ENCODE results near the gene PRXL2C.
"Not testable (repeated sequence)": the region's sequence is repeated elsewhere in the genome, so short reads cannot be mapped to it uniquely, and the experiment has no call there.

The PRXL2C gene, protein sequence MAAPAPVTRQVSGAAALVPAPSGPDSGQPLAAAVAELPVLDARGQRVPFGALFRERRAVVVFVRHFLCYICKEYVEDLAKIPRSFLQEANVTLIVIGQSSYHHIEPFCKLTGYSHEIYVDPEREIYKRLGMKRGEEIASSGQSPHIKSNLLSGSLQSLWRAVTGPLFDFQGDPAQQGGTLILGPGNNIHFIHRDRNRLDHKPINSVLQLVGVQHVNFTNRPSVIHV

GRCh38 chr9:96655198-96655851 is at the start of gene PRXL2C:
PRXL2C (minus strand) TSS chr9:96655317; CDS start chr9:96655281, 36 bp downstream.
- DNase-seq (ENCODE audit: low spot score): no peak

- DNase-seq (ENCODE audit: low spot score): not testable (repeated sequence)
These were observed 45.7 kb upstream of the PRXL2C start for GRCh38 chr9:96700721-96701375.

- DNase-seq (ENCODE audit: low spot score): no peak
These were observed 36.2 kb upstream of the PRXL2C start for GRCh38 chr9:96691326-96691725.

GRCh38 chr9:96688745-96689464 is 33.8 kb upstream of the PRXL2C start:
- no peak for DNase-seq (ENCODE audit: low spot score)

DNA sequence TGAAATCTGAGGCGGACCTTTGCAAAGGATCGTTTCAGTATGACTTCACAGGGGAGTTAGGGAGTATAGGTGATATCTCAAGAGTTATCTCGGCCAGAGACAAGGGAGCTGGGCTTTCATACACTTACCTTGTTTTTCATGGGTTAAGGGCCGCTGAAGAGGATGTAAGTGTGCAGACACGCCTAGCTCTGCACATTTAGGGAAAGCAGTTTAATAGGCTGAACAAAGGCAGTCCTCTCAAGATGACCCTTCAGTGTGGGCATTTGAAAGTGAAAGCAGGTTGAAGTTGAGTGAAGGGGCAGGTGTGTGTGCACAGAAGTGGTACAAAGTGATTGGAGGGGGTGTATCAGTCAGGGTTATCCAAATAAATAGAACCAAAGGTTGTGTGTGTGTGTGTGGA is 33.1 kb upstream of the PRXL2C start:
- DNase-seq (ENCODE audit: low spot score): no peak

GRCh38 chr9:96686638-96687335 is 31.7 kb upstream of the PRXL2C start:
- DNase-seq (ENCODE audit: low spot score): no peak

DNA sequence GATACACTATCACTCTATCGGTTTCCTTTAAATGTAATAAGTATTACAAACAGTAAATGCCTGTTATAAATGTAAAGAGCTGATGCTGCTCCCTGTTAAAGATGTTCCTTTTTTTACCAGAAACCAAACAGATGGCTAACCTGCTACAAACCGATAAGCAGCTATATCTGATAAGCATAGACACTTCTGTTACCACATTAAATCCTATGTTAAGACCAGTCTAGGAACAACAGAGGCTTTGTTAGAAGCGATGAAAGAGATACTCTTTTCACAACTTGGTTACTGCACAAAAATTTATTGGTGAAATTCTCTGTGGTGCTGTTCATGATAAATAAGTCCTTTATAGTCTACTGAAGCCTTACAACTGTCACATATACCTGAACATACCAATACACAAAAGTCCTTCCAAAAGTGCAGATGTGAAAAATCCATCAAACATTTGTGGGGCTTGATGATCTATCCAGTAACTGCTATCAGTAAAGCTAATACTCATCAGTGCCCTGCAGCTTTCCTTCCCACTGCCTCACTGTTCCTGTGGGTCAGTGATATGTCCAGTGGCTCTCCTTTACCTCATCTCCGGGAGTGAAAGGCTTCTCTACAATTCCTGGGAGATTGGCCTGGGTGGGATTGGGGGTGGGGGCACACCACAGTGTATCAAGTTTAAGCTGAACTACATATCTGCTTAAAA is 25.8 kb upstream of the PRXL2C start:
- no peak for DNase-seq (ENCODE audit: low spot score)

DNA sequence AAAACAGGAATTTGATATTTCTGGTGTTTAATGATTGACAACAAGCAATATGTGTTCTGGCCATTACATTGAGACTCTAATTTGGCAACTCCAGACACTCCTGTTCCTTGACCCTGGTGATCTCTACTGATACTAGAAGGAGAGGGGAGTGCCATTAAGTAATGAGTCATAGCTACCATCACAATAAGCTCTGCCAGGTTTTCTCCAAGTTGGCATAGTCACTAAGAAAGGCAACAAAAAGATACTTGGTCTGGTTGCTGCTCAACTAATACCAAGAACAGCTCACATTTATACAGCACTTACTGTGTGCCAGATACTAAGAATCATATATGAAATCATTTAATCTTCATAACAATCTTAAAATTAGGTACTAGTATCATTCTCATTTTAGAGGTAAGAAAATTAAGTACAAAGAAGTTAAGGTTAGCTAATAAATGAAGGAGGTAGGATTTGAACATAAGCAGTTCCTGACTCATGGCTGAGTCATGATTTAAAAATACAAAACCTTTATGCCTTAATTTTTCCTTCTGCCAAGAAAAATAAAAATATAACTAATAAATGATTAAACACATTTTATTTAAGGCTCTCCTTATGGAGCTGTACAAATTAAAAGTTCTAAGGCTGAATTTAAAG is 19.9 kb upstream of the PRXL2C start:
- no peak for DNase-seq (ENCODE audit: low spot score)

DNA sequence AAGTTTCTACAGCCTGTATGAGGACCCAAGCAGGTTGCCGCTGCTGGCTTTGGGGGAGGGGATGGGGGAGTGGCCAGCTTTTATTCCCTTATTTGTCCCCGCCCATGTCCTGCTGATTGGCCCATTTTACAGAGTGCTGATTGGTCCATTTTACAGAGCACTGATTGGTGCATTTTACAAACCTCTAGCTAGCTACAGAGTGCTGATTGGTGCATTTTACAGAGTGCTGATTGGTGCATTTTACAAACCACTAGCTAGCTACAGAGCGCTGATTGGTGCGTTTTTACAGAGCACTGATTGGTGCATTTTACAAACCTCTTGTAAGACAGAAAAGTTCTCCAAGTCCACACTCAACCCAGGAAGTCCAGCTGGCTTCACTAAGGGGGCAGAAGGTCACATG is 18.7 kb upstream of the PRXL2C start:
- DNase-seq (ENCODE audit: low spot score): not testable (repeated sequence)

DNA sequence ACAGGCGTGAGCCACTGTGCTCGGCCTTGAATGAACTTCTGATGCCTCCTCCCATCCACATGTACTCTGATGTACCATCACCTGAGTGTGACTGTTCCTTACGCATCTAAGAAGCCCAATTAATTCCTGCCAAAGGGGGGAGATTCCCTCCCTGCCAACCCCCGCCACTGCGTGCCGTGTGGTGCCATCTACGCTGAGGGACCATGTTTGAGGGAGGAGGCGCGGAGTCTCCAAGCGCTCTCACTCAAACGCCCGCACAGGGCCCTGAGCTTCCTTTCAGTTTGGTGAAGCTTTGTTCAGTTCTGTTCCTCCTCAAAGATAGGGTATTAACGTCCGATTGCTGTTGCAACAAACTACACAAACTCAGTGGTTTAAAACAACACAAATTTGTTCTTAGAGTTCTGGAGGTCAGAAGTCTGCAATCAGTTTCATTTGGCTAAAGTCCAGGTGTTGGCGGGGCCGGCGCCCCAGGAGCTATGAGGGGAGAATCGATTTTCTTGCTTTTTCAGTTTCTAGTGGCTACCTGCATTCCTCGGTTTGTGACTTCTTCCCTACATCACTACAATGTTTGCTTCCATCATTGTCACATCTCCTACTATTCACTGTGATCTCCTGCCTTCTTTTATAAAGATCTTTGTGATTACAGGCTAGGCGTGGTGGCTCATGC is 13.9 kb upstream of the PRXL2C start:
- no peak for DNase-seq (ENCODE audit: low spot score)

DNA sequence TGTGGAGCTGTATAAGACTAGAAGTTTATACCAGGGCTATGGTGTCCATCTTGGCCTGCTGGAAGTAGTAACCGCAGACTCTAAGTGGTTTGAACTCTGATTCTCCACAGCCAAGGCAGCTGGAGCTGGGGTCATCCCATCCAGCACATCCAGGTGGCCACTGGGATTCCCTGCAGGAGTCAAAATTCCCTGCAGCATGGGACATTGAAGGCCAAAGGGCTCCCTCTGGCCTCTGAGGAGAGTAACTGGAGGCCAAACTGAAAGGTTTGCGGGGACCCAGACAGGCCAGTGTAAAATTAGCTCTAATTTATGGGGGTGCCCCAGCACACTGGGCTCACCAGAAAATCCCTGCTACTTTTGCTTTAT is 12.2 kb upstream of the PRXL2C start:
- no peak for DNase-seq (ENCODE audit: low spot score)

- DNase-seq (ENCODE audit: low spot score): peak; percentile 75
These were observed 11.7 kb upstream of the PRXL2C start for GRCh38 chr9:96666653-96667362.

DNA sequence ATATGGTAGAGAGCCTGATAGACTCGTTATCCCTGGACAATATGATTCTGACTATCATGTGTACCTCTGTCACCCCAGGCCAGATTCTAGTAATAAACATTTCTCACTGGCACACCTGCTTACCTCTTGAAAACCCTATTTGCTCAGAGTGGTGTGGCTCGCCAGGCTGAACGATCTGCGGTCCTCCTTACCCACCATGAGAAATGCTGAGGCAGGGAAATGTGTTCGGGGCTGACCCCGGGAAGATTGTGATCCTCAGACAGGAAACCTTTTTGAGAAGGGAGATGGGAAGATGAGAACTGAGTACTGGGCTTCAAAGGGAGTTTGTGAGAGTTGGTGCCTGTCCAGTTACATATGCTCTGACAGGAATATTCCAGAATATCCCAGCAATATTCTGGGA is 10.7 kb upstream of the PRXL2C start:
- no peak for DNase-seq (ENCODE audit: low spot score)

DNA sequence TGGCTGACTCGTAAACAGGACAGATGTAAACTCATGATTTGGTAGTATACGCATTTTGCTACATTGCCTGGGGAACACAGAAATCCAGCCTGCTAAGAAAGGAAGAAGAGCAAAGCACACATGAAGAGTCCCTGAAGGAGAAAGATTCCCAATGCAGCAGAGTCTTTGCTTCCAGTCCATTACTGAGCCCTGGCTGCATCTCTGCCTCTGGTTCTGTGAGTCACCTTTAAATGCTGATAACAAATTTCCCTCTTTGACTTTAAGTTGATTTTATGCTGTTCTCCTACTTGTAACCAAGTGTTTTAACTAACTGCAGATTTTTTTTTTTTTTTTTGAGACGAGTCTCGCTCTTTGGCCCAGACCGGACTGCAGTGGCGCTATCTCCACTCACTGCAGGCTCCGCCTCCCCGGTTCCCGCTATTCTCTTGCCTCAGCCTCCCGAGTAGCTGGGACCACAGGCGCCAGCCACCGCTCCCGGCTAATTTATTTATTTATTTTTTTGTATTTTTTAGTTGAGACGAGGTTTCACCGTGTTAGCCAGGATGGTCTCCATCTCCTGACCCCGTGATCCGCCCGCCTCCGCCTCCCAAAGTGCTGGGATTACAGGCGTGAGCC is 8.5 kb upstream of the PRXL2C start:
- no peak for DNase-seq (ENCODE audit: low spot score)

DNA sequence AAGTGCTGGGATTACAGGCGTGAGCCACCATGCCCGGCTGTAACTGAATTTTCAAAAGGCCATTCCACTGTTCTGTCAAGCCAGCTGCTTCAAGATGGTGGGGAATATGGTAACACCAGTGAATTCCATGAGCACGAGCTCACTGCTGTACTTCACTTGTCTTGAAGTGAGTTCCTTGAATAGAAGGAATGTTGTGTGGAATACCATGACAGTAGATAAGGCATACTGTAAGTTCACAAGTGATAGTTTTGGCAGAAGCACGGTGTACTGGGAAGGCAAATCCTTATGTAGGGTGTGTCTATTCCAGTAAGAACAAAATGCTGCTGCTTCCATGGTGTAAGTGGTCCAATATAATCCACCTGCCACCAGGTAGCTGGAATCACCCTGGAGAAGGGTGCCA is 6.6 kb upstream of the PRXL2C start:
- DNase-seq (ENCODE audit: low spot score): no peak

DNA sequence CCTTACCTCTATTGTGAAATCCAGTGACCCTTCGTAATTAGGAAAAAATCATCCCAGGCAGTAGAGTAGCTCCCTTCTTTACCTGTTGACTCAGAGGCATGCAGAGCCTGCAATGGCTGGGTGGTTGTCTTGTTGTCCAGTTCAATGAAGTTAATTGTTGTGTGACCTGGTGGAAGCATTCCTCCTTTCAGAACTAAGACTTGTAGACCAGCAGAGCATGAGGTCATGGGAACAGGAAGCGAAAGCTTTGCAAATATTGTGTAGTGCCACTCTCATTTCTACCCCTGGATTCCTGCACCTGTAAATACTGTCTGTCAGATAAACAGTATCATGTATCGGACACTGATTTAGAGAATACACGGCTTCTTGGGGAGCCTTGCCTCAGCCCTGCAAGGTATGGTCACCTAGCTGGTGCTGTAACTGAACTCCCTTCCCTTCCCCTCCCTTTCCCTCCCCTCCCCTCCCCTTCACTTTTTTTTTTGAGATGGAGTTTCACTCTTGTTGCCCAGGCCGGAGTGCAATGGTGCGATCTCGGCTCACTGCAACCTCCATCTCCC is 5.7 kb upstream of the PRXL2C start:
- DNase-seq (ENCODE audit: low spot score): no peak

- DNase-seq (ENCODE audit: low spot score): no peak
These were observed 493 bp downstream of the PRXL2C start for GRCh38 chr9:96654450-96655197.

DNA sequence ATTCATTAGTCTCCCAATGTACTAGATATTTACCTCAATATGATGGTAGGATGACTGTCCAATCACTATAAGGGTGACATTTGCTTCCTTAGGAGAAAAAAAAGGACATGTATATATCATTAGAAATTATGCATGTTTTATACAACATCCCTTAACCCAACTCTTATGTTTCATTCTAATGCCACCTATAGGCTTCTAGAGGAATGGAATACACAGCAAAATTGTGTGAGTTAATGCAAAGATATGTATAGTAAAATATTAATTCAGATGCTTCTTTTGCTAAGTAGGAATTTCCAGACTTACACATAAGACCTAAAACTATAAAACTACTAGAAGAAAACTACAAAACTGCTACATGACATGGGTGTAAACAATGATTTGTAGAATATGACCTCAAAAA is 3.5 kb downstream of the PRXL2C start:
- peak; percentile 42 for DNase-seq (ENCODE audit: low spot score)
